Activated CD8-positive, alpha-beta memory T cell treated with anti-CD3 and anti-CD28 coated beads for 24 hours (primary cell): Measurements from ENCODE around the gene TRAPPC10.
"Not testable (repeated sequence)": the region's sequence is repeated elsewhere in the genome, so short reads cannot be mapped to it uniquely, and the experiment has no call there.

Source experiments
- DNase-seq: peaks from one replicate; pipeline ENCODE4 v3.0.0-alpha.2; 2020

TRAPPC10 gene

DNA sequence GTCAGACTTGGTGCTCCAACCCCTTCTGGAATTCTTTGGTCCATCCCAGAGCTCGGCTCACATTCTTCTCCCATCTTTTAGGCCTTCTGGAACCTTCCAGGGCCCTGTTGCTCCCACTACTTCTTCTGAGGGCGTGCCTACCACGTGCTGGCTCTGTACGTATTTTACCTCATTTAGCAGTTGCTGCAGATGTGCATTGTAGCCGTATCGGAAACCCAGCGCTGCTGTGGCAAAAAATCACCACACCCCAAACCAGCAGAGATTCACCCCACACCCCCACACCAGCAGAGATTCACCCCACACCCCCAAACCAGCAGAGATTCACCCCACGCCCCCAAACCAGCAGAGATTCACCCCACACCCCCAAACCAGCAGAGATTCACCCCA, 143.9 kb downstream of the TRAPPC10 start:
- DNase-seq = not testable (repeated sequence)
